ENCODE measurements around the gene FAM168A. TPM values are rescaled to one million over a fixed set of nuclear protein-coding genes. Genes with fewer than 3 reads are reported as not detected.

Gene FAM168A
- total RNA-seq, 1 experiment from 2014 or later, result 21.1 TPM

GRCh38 chr11:73409431-73409830 is 188.5 kb downstream of the FAM168A start:
- H2BK12ac ChIP-seq (ENCODE audit: insufficient read length, low read depth, low read length), result no peak overlapping the region
- H3K23me2 ChIP-seq (ENCODE audit: insufficient read length, low read depth, low read length, poor library complexity, severe bottlenecking), result no peaks in the 10 kb centered on the region
- H3K36me3 Mint-ChIP-seq (ENCODE audit: insufficient read depth in 1 of 3, low read depth in 3 of 3), result peaks cover 18 to 38% (median 33%) of the 10 kb centered on the region in 3 experiments; a peak in 6 of 7 replicates
- H3K4me1 ChIP-seq (ENCODE audit: insufficient read depth, low read length), result no peaks in the 10 kb centered on the region
- H2BK5ac ChIP-seq (ENCODE audit: insufficient read length, low read length), result no peak overlapping the region
- H3K27me3 Mint-ChIP-seq (ENCODE audit: low read depth), result no peaks in the 10 kb centered on the region
- no peak overlapping the region for H2BK20ac ChIP-seq (ENCODE audit: low read depth, low read length, poor library complexity, severe bottlenecking)
- H3K4me1 Mint-ChIP-seq, result peaks cover 11 to 21% of the 10 kb centered on the region in 2 experiments
- H3K9me3 Mint-ChIP-seq, result no peaks in the 10 kb centered on the region
- no peak overlapping the region for H2BK120ac ChIP-seq (ENCODE audit: low read depth, low read length, poor library complexity, severe bottlenecking)
- no peak overlapping the region for H3K4me3 Mint-ChIP-seq
- H4K20me1 ChIP-seq (ENCODE audit: control insufficient read depth, insufficient read depth, insufficient read length), result no peaks in the 10 kb centered on the region
- no peak overlapping the region for H3K14ac ChIP-seq (ENCODE audit: insufficient read depth, low read length)
- no peaks in the 10 kb centered on the region for H3K27me3 ChIP-seq (ENCODE audit: insufficient read depth, low read length)
- no peaks in the 10 kb centered on the region for H3K79me2 ChIP-seq (ENCODE audit: insufficient read depth, low read length)
- no peak overlapping the region for H4K5ac ChIP-seq (ENCODE audit: insufficient read length, low read depth, low read length)
- no peaks in the 10 kb centered on the region for H3K79me1 ChIP-seq (ENCODE audit: insufficient read depth, low read depth, low read length, poor library complexity, severe bottlenecking)
- no peak overlapping the region for H3K27ac Mint-ChIP-seq
- no peak overlapping the region for H2BK15ac ChIP-seq (ENCODE audit: low read depth, low read length)
- no peak overlapping the region for H3T11ph ChIP-seq (ENCODE audit: low read length)
- H3K9me3 ChIP-seq (ENCODE audit: control insufficient read depth, low read depth, low read length), result no peaks in the 10 kb centered on the region
- no peak overlapping the region for H2AK5ac ChIP-seq (ENCODE audit: insufficient read length, low read length)
- H2AFZ ChIP-seq (ENCODE audit: low read length), result no peak overlapping the region
- no peak overlapping the region for H4K8ac ChIP-seq (replicated peaks; ENCODE audit: insufficient read length, low read depth, low read length)
- no peak overlapping the region for H3K4ac ChIP-seq (ENCODE audit: low read depth, low read length)
- no peak overlapping the region for H3K27ac ChIP-seq (ENCODE audit: insufficient read length, low read depth, low read length)
- WGBS (ENCODE audit: extremely low coverage, insufficient read length, low lambda C conversion rate), result no CpG with 5 or more reads among the region's 8 CpGs
- no peak overlapping the region for H3K18ac ChIP-seq (ENCODE audit: insufficient read length, low read depth, low read length)
- no peak for DNase-seq
- H3K56ac ChIP-seq (ENCODE audit: insufficient read length, low read depth, low read length), result no peak overlapping the region
- no peak for TF ChIP-seq CTCF (conservative IDR thresholded peaks at IDR 0.05)
- no peak overlapping the region for H3K23ac ChIP-seq (ENCODE audit: insufficient read length, low read depth, low read length)
- no peak overlapping the region for H3K4me2 ChIP-seq (ENCODE audit: insufficient read depth, insufficient read length, low read length)
- H3K9ac ChIP-seq (ENCODE audit: extremely low read depth, insufficient read length, low read length), result no peak overlapping the region
- H4K91ac ChIP-seq (ENCODE audit: insufficient read length, low read depth, low read length), result no peak overlapping the region
